ENCODE data around the gene DPEP1. TPM values are rescaled to one million over a fixed set of nuclear protein-coding genes. Genes with fewer than 3 reads are reported as not detected.

Gene DPEP1
- total and polyA plus RNA-seq, 2 experiments from 2014 or later: not detected

DNA sequence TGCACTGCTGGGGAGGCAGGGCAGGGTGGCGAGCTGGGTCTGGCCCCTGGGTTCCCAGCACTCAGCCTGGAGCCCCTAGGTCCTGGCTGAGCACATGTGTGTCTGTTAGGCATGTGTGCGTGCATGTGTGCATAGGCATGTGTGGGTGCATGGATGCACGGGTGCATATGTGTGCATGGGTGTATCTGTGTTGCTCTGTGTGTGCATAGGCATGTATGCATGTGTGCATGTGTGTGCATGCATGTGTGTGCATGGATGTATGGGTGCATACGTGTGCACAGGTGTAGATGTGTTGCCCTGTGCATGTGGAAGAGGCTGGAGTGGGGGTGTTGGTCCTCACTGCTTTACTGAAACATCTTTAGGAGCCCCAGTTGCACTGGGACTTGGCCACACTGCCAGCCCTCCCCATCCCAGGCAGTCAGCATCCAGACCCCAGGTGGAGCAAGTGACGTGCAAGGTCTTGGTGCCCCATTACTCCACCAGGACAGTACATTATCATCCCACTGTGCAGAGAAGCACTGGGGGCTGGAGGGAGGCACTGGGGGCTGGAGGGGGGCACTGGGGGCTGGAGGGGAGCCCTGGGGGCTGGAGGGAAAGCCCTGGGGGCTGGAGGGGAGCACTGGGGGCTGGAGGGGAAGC, 10.4 kb upstream of the DPEP1 start:
- peak overlapping the region; percentile 76 for H3K4me2 ChIP-seq (ENCODE audit: unreplicated experiment)
- DNase-seq: no peak
- H3K27ac ChIP-seq: peak overlapping the region; percentile 79
- no peaks in the 10 kb centered on the region for H3K9me3 ChIP-seq (ENCODE audit: low read depth)
- TF ChIP-seq EZH2 (IDR thresholded peaks at IDR 0.05; ENCODE audit: insufficient read depth, poor library complexity, severe bottlenecking) (no peak), EZH2phosphoT487 (IDR thresholded peaks at IDR 0.05; ENCODE audit: insufficient read depth, low read depth) (no peak)
- no peaks in the 10 kb centered on the region for H3K9me2 ChIP-seq (ENCODE audit: insufficient read depth)
- no peaks in the 10 kb centered on the region for H3K79me2 ChIP-seq (ENCODE audit: insufficient read depth)
- H3K9ac ChIP-seq: peak overlapping the region; percentile 65; the same call in 1 of the 2 replicates
- peaks cover 14% of the 10 kb centered on the region for H3K4me1 ChIP-seq (ENCODE audit: insufficient read depth)
- in situ Hi-C loops (cut with MboI): no loop called here
- H4K20me1 ChIP-seq (ENCODE audit: insufficient read depth): no peaks in the 10 kb centered on the region
- WGBS, 2 experiments (ENCODE audit: low coverage in 1 of 2, low lambda C conversion rate in 2 of 2, missing lambda C conversion rate in 2 of 2): 33 to 36% methylated on average over 5 of the region's 5 CpGs
- no peaks in the 10 kb centered on the region for H3K27me3 ChIP-seq (replicated peaks; ENCODE audit: insufficient read depth)
- no peaks in the 10 kb centered on the region for H3K36me3 ChIP-seq (ENCODE audit: low read depth)
- peaks cover 4% of the 10 kb centered on the region; the same call in 1 of the 2 replicates for H3F3A ChIP-seq (ENCODE audit: insufficient read depth)
- no peak overlapping the region for H3K4me3 ChIP-seq
- H2AFZ ChIP-seq: no peak overlapping the region

DNA sequence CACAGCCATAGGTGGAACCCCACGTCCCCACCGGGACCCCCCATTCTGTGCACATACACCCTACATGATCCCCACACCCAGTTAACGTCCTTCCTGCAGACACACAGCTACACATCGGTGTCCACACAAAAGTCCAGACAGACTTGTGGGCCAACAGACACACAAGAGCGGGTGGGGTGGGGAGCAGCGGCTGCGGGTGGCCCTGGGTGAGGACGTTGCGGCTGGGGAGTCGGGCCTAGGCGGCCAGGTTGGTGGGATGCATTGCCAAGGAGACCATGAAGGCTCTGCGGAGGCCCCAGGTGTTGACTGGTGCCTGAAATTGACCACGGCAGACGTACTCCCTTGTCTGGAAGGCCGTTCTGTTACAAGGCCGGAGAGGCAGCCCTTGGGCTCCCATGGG, 8.7 kb upstream of the DPEP1 start:
- 24 to 26% methylated on average over 11 to 16 of the region's 16 CpGs for WGBS, 2 experiments (ENCODE audit: low coverage in 1 of 2, low lambda C conversion rate in 2 of 2, missing lambda C conversion rate in 2 of 2)
- Histone ChIP-seq H3K9ac (no peak overlapping the region), H3K4me3 (no peak overlapping the region), H2AFZ (no peak overlapping the region), H3K9me3 (ENCODE audit: low read depth) (no peaks in the 10 kb centered on the region), H3F3A (ENCODE audit: insufficient read depth) (peaks cover 4% of the 10 kb centered on the region; the same call in 1 of the 2 replicates), H3K9me2 (ENCODE audit: insufficient read depth) (no peaks in the 10 kb centered on the region), H3K79me2 (ENCODE audit: insufficient read depth) (no peaks in the 10 kb centered on the region), H3K4me1 (ENCODE audit: insufficient read depth) (peaks cover 14% of the 10 kb centered on the region), H3K36me3 (ENCODE audit: low read depth) (no peaks in the 10 kb centered on the region), H4K20me1 (ENCODE audit: insufficient read depth) (no peaks in the 10 kb centered on the region), H3K27ac (no peak overlapping the region), H3K4me2 (ENCODE audit: unreplicated experiment) (no peak overlapping the region), H3K27me3 (replicated peaks; ENCODE audit: insufficient read depth) (no peaks in the 10 kb centered on the region)
- in situ Hi-C loops (cut with MboI): no loop called here
- TF ChIP-seq EZH2 (IDR thresholded peaks at IDR 0.05; ENCODE audit: insufficient read depth, poor library complexity, severe bottlenecking) (no peak), EZH2phosphoT487 (IDR thresholded peaks at IDR 0.05; ENCODE audit: insufficient read depth, low read depth) (no peak)
- DNase-seq: no peak

DNA sequence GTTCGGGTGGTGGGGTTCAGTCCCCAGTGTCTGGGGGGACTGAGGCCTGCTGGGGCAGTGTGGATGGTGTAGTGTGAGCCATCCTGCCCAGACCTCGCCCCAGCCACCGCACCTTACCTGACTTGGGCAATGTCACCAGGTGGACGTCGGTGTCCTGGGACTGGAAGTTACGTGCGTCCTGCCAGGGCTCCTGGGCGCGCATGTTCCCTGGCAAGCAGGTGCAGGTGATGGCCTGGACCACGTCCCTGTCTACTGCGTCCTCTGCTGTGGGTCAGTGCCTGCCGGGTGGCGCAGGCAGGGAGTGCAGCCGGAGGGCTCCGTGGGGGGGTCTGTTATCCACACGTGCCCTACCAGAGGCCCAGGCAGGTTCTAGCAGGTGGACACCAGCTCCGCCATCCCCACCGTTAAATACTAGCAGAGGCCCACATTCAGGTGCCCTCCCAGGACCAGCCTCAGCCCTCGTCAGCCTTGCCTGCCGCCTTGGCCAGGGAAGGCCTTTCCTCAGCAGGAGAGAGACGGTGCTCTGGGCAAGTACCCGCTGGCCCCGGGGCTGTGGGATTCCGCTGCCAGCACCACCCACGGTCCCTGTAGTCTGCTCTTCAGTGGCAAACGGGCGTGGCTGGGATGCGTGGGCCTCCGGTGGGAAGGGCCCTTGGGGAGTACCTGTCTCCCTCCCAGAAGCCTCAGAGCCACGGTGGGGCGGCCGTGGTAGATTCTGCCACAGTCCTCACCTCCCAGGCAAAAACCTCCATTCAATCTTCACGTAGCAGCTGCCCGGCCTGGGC, 8.1 kb upstream of the DPEP1 start:
- 64 to 65% methylated on average over 30 to 33 of the region's 34 CpGs for WGBS, 2 experiments (ENCODE audit: low coverage in 1 of 2, low lambda C conversion rate in 2 of 2, missing lambda C conversion rate in 2 of 2)
- in situ Hi-C loops (cut with MboI): no loop called here
- peaks cover 4% of the 10 kb centered on the region; the same call in 1 of the 2 replicates for H3F3A ChIP-seq (ENCODE audit: insufficient read depth)
- no peaks in the 10 kb centered on the region for H3K36me3 ChIP-seq (ENCODE audit: low read depth)
- H3K9me2 ChIP-seq (ENCODE audit: insufficient read depth): no peaks in the 10 kb centered on the region
- no peak for TF ChIP-seq EZH2phosphoT487 (IDR thresholded peaks at IDR 0.05; ENCODE audit: insufficient read depth, low read depth)
- TF ChIP-seq EZH2 (IDR thresholded peaks at IDR 0.05; ENCODE audit: insufficient read depth, poor library complexity, severe bottlenecking): no peak
- no peak overlapping the region for H2AFZ ChIP-seq
- no peak overlapping the region for H3K27ac ChIP-seq
- no peak for DNase-seq
- no peak overlapping the region for H3K4me3 ChIP-seq
- peaks cover 14% of the 10 kb centered on the region for H3K4me1 ChIP-seq (ENCODE audit: insufficient read depth)
- no peaks in the 10 kb centered on the region for H3K79me2 ChIP-seq (ENCODE audit: insufficient read depth)
- no peaks in the 10 kb centered on the region for H3K9me3 ChIP-seq (ENCODE audit: low read depth)
- H3K9ac ChIP-seq: no peak overlapping the region
- H3K27me3 ChIP-seq (replicated peaks; ENCODE audit: insufficient read depth): no peaks in the 10 kb centered on the region
- H3K4me2 ChIP-seq (ENCODE audit: unreplicated experiment): no peak overlapping the region
- H4K20me1 ChIP-seq (ENCODE audit: insufficient read depth): no peaks in the 10 kb centered on the region

DNA sequence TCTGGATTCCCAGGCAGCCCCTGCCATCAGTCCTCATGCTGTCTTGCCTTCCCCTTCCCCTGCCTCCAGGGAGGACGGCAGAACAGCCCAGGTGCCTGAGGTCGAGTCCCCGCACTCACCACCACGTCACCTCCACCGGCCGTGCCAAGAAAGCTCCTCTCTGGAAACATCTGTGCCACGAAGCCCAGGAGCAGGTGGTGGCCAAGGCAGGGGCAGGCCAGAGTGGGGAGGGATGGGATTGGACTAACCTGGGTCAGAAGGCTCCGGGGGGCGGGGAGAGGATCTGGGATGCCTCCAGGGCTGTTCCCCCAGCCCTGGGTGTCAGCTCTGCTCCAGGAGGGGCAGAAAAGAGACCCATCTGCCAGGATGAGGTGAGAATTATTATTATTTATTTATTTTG, 7.4 kb upstream of the DPEP1 start:
- no peaks in the 10 kb centered on the region for H3K9me2 ChIP-seq (ENCODE audit: insufficient read depth)
- no peaks in the 10 kb centered on the region for H3K36me3 ChIP-seq (ENCODE audit: low read depth)
- no peak overlapping the region for H3K4me3 ChIP-seq
- no peak overlapping the region for H3K4me2 ChIP-seq (ENCODE audit: unreplicated experiment)
- no peak overlapping the region for H2AFZ ChIP-seq
- H3F3A ChIP-seq (ENCODE audit: insufficient read depth): peaks cover 4% of the 10 kb centered on the region; the same call in 1 of the 2 replicates
- no peaks in the 10 kb centered on the region for H3K27me3 ChIP-seq (replicated peaks; ENCODE audit: insufficient read depth)
- no peak overlapping the region for H3K9ac ChIP-seq
- in situ Hi-C loops (cut with MboI): no loop called here
- WGBS, 2 experiments (ENCODE audit: low coverage in 1 of 2, low lambda C conversion rate in 2 of 2, missing lambda C conversion rate in 2 of 2): 89 to 92% methylated on average over 9 of the region's 9 CpGs
- TF ChIP-seq EZH2phosphoT487 (IDR thresholded peaks at IDR 0.05; ENCODE audit: insufficient read depth, low read depth) (no peak), EZH2 (IDR thresholded peaks at IDR 0.05; ENCODE audit: insufficient read depth, poor library complexity, severe bottlenecking) (no peak)
- H3K27ac ChIP-seq: no peak overlapping the region
- no peak for DNase-seq
- no peaks in the 10 kb centered on the region for H3K79me2 ChIP-seq (ENCODE audit: insufficient read depth)
- H4K20me1 ChIP-seq (ENCODE audit: insufficient read depth): no peaks in the 10 kb centered on the region
- H3K9me3 ChIP-seq (ENCODE audit: low read depth): no peaks in the 10 kb centered on the region
- peaks cover 14% of the 10 kb centered on the region for H3K4me1 ChIP-seq (ENCODE audit: insufficient read depth)
